GM12878 (cell line): ENCODE measurements around the gene LRRC61. TPM values are rescaled to one million over a fixed set of nuclear protein-coding genes. Genes with fewer than 3 reads are reported as not detected.

Source experiments
- ATAC-seq: fragments of 200-7000 bp; cut with Tn5 transposase; 3 replicates; pipeline ENCODE4 v1.9.1; 2020; ENCODE audit warnings: mild to moderate bottlenecking, moderate library complexity
- BruUV-seq: library from RNA; stranded (reverse); fragments of 400-500 nt; replicated peaks from 2 replicates; lab custom pipeline; 2021; lab: Mats Ljungman, UMichigan
- CTCF ChIA-PET: fragments of 300-600 bp; sonication (Branson Sonifier 250); formaldehyde crosslinking; extraction: SDS; loops from one replicate; lab custom pipeline; 2021; ENCODE audit warnings: inconsistent platforms; lab: Yijun Ruan, JAX
- POLR2A ChIA-PET: fragments of 350-600 bp; formaldehyde crosslinking; extraction: SDS; loops from one replicate; lab custom pipeline; 2021; ENCODE audit warnings: inconsistent platforms; lab: Charles Lee
- RAD21 ChIA-PET: fragments of 300-600 bp; sonication (Branson Sonifier 250); formaldehyde crosslinking; loops from one replicate; lab custom pipeline; 2023; ENCODE audit warnings: antibody characterized with exemption; ENCODE audit not compliant: unreplicated experiment; lab: Charles Lee
- SMC1A ChIA-PET: fragments of 300-600 bp; sonication (Branson Sonifier 250); formaldehyde crosslinking; loops from one replicate; lab custom pipeline; 2023; ENCODE audit not compliant: unreplicated experiment, uncharacterized antibody; lab: Charles Lee
- DNase-seq: peaks from one replicate; pipeline ENCODE4 v3.0.0-alpha.2; 2011; ENCODE audit warnings: low read depth, low spot score
- FAIRE-seq: peaks from 3 replicates; lab custom pipeline; 2011; peaks lifted over from hg19 to GRCh38; lab: Jason Lieb, UNC
- H2AFZ ChIP-seq: 2 replicates; pipeline ENCODE4 v1.6.0; 2011; ENCODE audit warnings: low read depth, low read length, control low read depth; ENCODE audit not compliant: control insufficient read depth
- H3K27ac ChIP-seq: 2 replicates; pipeline ENCODE4 v1.5.1; 2011; ENCODE audit warnings: control low read depth; ENCODE audit not compliant: control insufficient read depth, insufficient read depth
- H3K27me3 ChIP-seq, 2 experiments: replicated peaks in 1 of 2; 2 replicates each; pipeline versions ENCODE4 v1.6.0 to v1.6.1; 2011; ENCODE audit warnings: low read length in 1 of 2; ENCODE audit not compliant: control insufficient read depth in 2 of 2, insufficient read depth in 2 of 2
- H3K36me3 ChIP-seq, 2 experiments: 2 replicates each; pipeline ENCODE4 v1.5.1; 2011; ENCODE audit warnings: low read length in 1 of 2; ENCODE audit not compliant: control insufficient read depth in 2 of 2, insufficient read depth in 2 of 2
- H3K4me1 ChIP-seq: 2 replicates; pipeline ENCODE4 v1.6.1; 2011; ENCODE audit warnings: mild to moderate bottlenecking, low read length, moderate library complexity, mixed read lengths; ENCODE audit not compliant: control insufficient read depth, insufficient read depth
- H3K4me2 ChIP-seq: 2 replicates; pipeline ENCODE4 v1.6.0; 2011; ENCODE audit warnings: control low read depth; ENCODE audit not compliant: control insufficient read depth, insufficient read depth
- H3K4me3 ChIP-seq: fragments of 200-600 bp; sonication (generic); 2 replicates; pipeline ENCODE4 v1.5.1; 2016
- H3K79me2 ChIP-seq: 2 replicates; pipeline ENCODE4 v1.6.0; 2011; ENCODE audit warnings: low read length; ENCODE audit not compliant: control insufficient read depth, insufficient read depth
- H3K9ac ChIP-seq: 2 replicates; pipeline ENCODE4 v1.8.0; 2011; ENCODE audit warnings: low read length, control low read depth, mixed read lengths; ENCODE audit not compliant: control insufficient read depth, insufficient read depth
- H3K9me3 ChIP-seq: replicated peaks from 3 replicates; pipeline ENCODE4 v1.5.1; 2011; ENCODE audit warnings: mild to moderate bottlenecking, low read length; ENCODE audit not compliant: control insufficient read depth, insufficient read depth
- H4K20me1 ChIP-seq: 2 replicates; pipeline ENCODE4 v1.6.0; 2011; ENCODE audit not compliant: control insufficient read depth, insufficient read depth
- CBX5 ChIP-seq: sonication (generic); IDR thresholded peaks from 2 replicates; pipeline ENCODE4 v1.6.1; 2016; ENCODE audit warnings: low read depth, moderate library complexity, mild to moderate bottlenecking, inconsistent platforms
- GATAD2B ChIP-seq: fragments of 450-650 bp; conservative IDR thresholded peaks from 2 replicates; pipeline ENCODE4 v1.6.1; 2017; ENCODE audit warnings: low read depth, mild to moderate bottlenecking, moderate library complexity
- SMC3 ChIP-seq: IDR thresholded peaks from 2 replicates; pipeline ENCODE4 v1.6.1; 2011; ENCODE audit warnings: low read length, improper control_type of control experiment, borderline replicate concordance
- WGBS: methylation state at CpG from one replicate; pipeline ENCODE4 v1.1.6; 2016; ENCODE audit warnings: low lambda C conversion rate; ENCODE audit not compliant: insufficient replicate concordance, insufficient coverage; ENCODE audit errors: missing lambda C conversion rate; 5-methylcytosine and 5-hydroxymethylcytosine counted together
- in situ Hi-C: fragments of 300-500 bp; cut with MboI; formaldehyde crosslinking; loops from 9 replicates; pipeline ENCODE4 v1.14.3; 2018; ENCODE audit warnings: mixed read lengths
- intact Hi-C: fragments of 100-400 bp; cut with micrococcal nuclease; formaldehyde crosslinking; loops from one replicate; pipeline ENCODE4 v1.14.2; 2022; ENCODE audit not compliant: unreplicated experiment
- polyA plus RNA-seq, 11 experiments: library from polyadenylated mRNA; depleted of rRNA in 4 of 11; unstranded in 6 of 11; stranded (reverse) in 5 of 11; fragments of >200 nt; fragmentation: Nextera tagmentation in 4 of 11; fragmentation: Illumina TruSeq in 1 of 11; extraction: Ambion mirVana in 4 of 11; extraction: Trizol in 1 of 11; gene quantifications; 1 replicate in 1 of 11; 2 replicates in 10 of 11; pipeline versions ENCODE4 v1.2.1 to v1.2.3, GENCODE V29; 2011 to 2016; ENCODE audit warnings: inconsistent platforms in 2 of 11, missing spikeins in 2 of 11, low read depth in 1 of 11
- total RNA-seq, 4 experiments: library from RNA; depleted of rRNA in 3 of 4; stranded (reverse); fragments of >200 nt in 3 of 4; fragmentation: Illumina TruSeq in 1 of 4; extraction: Trizol in 1 of 4; gene quantifications; 2 replicates each; pipeline versions ENCODE4 v1.2.1 to v1.2.3, GENCODE V29; 2013 to 2021

The LRRC61 gene
- total and polyA plus RNA-seq, 10 of the 15 experiments (the other 5 are each of a cell fraction or from before 2014, with no cell fraction given) = 1.4 to 54.2 (median 21.8) TPM

GRCh38 chr7:150372271-150373048 lies 49.3 kb downstream of the LRRC61 start:
- TF ChIP-seq CBX5 (no peak), GATAD2B (peak; percentile 28; the same call in 1 of the 2 replicates), SMC3 (no peak)
- Histone ChIP-seq H4K20me1 (no peaks in the 10 kb centered on the region; the same call in 1 of the 2 replicates), H3K4me1 (peaks cover 39% of the 10 kb centered on the region), H3K27me3 (no peaks in the 10 kb centered on the region), H3K79me2 (peaks cover 69% of the 10 kb centered on the region), H3K27ac (no peak overlapping the region), H3K4me2 (peak overlapping the region; percentile 58; the same call in 1 of the 2 replicates), H3K9ac (no peak overlapping the region), H3K9me3 (no peaks in the 10 kb centered on the region), H3K36me3 (peaks cover 17 to 20% of the 10 kb centered on the region in 2 experiments), H2AFZ (no peak overlapping the region), H3K4me3 (peak overlapping the region; percentile 58; the same call in 1 of the 2 replicates)
- WGBS = 98% methylated on average over 39 of the region's 79 CpGs
- ChIA-PET CTCF (interaction anchor here (7.7 kb wide), 1 partner anchor 33 kb away, joined by 70 read pairs; a partner anchor contains a TSS), SMC1A (interaction anchor here (0.9 to 1.3 kb wide), 2 partner anchors 37 to 38 kb away, joined by 3 read pairs; no protein-coding TSS in a partner anchor), POLR2A (interaction anchor here (1.2 to 6.2 kb wide), 2 partner anchors 36 to 49 kb away, joined by 4 to 89 read pairs; partner anchors contain the start of genes ACTR3C and LRRC61), RAD21 (interaction anchor here (2.9 kb wide), 1 partner anchor 34 kb away, joined by 15 read pairs; a partner anchor contains a TSS)
- DNase-seq (no peak), FAIRE-seq (no peak), ATAC-seq (no peak)
- in situ Hi-C loops = no loop called here
- intact Hi-C loops = no loop called here
- BruUV-seq = no TSS peak
